ENCODE measurements around the gene FSTL4.

- TF ChIP-seq CTCF (conservative IDR thresholded peaks at IDR 0.05; ENCODE audit: low read length) (no peak), EZH2phosphoT487 (IDR thresholded peaks at IDR 0.05; ENCODE audit: borderline replicate concordance, low read depth, low read length) (no peak)
Observed at GRCh38 chr5:133189881-133190280, 422.5 kb downstream of the FSTL4 start.
